NCI-H524 (cell line): ENCODE data around the gene ORC6.

Experiments
- DNase-seq, 2 experiments: peaks; one replicate each; lab custom pipeline; 2025; lab: John Stamatoyannopoulos, UW

ORC6 gene

GRCh38 chr16:46701615-46702014 is 12.2 kb downstream of the ORC6 start:
- no peak for DNase-seq

- DNase-seq: no peak
These were observed 12.6 kb downstream of the ORC6 start for GRCh38 chr16:46702030-46702429.

- DNase-seq: no peak
These were observed 17.2 kb downstream of the ORC6 start for GRCh38 chr16:46706642-46707041.

GRCh38 chr16:46709469-46710005 is 20.1 kb downstream of the ORC6 start:
- DNase-seq: no peak

- no peak for DNase-seq
These were observed 21.9 kb downstream of the ORC6 start for GRCh38 chr16:46711106-46712058.

GRCh38 chr16:46712911-46713310 is 23.5 kb downstream of the ORC6 start:
- DNase-seq: no peak

GRCh38 chr16:46713634-46714033 is 24.2 kb downstream of the ORC6 start:
- no peak for DNase-seq

GRCh38 chr16:46714797-46715591 is 25.5 kb downstream of the ORC6 start:
- no peak for DNase-seq

- DNase-seq: no peak
These were observed 26.4 kb downstream of the ORC6 start for GRCh38 chr16:46715769-46716305.

- DNase-seq: no peak
These were observed 28.2 kb downstream of the ORC6 start for GRCh38 chr16:46717692-46718091.

GRCh38 chr16:46718214-46718613 is 28.8 kb downstream of the ORC6 start:
- DNase-seq: no peak

- DNase-seq: no peak
These were observed 30.1 kb downstream of the ORC6 start for GRCh38 chr16:46719528-46719927.

GRCh38 chr16:46720619-46721018 is 31.2 kb downstream of the ORC6 start:
- DNase-seq: no peak

GRCh38 chr16:46721885-46722284 is 32.4 kb downstream of the ORC6 start:
- DNase-seq: peak in 1 of 2 experiments; percentile 6

GRCh38 chr16:46727184-46727583 is 37.7 kb downstream of the ORC6 start:
- DNase-seq: no peak

- no peak for DNase-seq
These were observed 38.2 kb downstream of the ORC6 start for GRCh38 chr16:46727630-46728029.

GRCh38 chr16:46728806-46729205 is 39.3 kb downstream of the ORC6 start:
- no peak for DNase-seq

GRCh38 chr16:46729326-46729995 is 40.0 kb downstream of the ORC6 start:
- DNase-seq: no peak

GRCh38 chr16:46730126-46730525 is 40.7 kb downstream of the ORC6 start:
- DNase-seq: no peak

GRCh38 chr16:46730801-46731690 is 41.6 kb downstream of the ORC6 start:
- DNase-seq: no peak
